SW480 (cell line): ENCODE results near the gene NKD1.
"Not testable (repeated sequence)": the region's sequence is repeated elsewhere in the genome, so short reads cannot be mapped to it uniquely, and the experiment has no call there.

ENCODE experiments used
- DNase-seq: peaks from one replicate; pipeline ENCODE4 v3.0.0-alpha.2; 2016; ENCODE audit warnings: low spot score

NKD1 gene

DNA sequence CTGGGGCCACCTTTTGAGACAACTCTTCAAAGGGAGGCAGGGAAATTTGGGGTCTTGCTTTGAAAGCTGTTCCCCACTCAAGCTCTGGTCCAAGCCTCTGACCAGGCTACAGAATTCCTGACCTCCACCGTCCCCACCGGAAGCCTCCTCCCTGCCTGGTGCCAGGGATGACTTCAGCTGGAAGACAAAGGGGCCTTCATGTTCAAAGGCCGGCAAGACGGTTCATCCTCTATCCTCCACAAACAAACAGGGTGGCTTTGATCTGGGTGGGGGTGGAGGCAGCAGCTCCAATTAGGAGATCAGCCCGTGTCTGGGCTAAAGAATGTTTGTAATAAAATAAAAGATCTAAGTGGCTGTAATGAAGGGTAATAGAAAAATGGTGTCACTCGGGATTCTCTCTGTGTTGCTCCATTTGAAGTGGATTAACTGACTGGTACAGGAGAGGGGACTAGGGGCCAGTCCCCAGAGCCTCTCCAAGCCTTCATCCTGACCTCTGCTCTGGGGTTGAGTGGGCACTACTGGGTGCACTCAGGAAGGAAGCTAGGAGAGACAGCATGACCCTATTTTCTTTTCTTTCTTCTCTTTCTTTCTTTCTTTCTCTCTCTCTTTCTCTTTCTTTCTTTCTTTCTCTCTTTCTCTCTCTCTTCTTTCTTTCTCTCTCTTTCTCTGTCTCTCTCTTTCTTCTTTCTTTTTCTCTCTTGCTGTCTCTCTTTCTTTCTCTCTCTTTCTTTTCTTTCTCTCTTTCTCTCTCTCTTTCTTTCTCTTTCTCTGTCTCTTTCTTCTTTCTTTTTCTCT is 27.5 kb upstream of the NKD1 start:
- DNase-seq = peak; percentile 97

DNA sequence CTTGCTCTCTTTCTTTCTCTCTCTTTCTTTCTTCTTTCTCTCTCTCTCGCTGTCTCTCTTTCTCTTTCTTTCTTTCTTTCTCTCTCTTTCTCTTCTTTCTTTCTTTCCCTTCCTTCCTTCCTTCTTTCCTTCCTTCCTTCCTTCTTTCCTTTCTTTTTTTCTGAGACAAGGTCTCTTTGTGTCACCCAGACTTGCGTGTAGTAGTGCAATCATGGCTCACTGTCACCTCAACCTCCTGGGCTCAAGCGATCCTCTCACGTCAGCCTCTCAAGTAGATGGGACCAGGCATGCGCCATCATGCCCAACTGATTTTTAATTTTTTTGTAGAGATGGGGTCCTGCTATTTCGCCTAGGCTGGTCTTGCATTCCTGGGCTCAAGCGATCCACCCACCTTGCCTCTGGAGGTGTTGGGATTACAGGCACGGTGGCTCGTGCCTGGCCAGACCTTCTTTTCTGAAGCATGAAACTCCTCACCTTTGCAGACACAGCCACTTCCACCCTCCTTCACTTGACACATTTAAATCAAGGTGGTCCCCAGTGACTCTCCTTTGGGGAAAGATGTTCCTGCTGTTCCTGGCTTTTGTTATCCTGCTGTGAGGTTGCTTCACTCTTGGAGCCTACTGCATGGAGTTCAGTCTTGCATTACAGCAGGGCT is 26.8 kb upstream of the NKD1 start:
- DNase-seq = no peak

DNA sequence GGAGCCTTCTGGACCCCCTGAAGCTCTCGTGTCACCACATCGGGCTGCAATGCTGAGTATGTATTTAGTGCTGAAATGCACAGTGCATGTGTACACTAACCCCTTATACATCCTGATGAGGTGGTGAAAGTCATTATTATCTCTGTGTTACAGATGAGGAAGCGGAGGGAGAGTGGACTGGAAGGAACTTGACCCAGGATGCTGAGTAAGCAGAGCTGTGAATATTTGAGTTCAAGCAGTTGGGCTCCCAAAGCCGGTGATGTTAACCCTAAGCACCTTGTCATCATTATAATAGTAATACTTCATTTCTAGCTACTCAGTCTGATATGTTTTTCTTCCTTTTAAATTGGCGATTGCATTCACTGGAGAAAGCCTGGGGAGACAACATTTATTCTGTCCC is 25.9 kb upstream of the NKD1 start:
- DNase-seq = no peak

DNA sequence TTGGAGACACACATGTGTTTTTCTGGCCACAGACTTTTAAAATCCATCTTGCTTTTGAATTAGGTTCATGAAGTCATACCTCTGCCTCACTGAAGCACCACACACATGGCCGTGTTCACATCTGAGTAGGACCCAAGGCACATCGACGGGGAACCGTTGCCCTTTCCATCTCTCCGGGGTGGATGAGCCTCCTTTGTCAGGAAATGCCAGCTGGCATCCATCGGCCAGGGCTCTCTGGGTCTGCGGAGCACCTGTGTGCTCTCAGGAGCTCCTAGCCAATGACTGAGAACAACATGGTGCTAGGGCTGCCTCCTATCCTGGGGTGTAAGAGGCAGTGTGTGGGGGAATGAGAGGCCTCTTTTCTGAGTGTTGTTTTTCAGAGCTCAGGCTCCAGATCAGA is 24.5 kb upstream of the NKD1 start:
- DNase-seq = no peak

DNA sequence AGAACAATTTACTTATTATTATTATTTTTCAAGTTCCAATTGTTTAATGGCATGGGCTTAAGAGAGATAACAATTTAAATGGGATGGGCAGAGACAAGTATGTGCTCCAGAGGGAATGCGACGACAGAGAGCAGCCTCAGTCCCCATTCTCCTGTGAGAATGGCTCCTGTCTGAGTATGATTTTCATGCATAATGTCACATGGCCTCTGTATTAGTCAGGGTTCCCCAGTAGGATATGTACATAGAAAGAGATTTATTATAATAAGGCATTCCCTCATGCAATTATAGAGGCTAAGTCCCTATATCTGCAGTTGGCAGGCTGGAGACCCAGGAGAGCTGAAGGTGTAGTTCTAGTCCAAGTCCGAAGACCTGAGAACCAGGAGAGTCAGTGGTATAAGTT is 22.9 kb upstream of the NKD1 start:
- DNase-seq = no peak

DNA sequence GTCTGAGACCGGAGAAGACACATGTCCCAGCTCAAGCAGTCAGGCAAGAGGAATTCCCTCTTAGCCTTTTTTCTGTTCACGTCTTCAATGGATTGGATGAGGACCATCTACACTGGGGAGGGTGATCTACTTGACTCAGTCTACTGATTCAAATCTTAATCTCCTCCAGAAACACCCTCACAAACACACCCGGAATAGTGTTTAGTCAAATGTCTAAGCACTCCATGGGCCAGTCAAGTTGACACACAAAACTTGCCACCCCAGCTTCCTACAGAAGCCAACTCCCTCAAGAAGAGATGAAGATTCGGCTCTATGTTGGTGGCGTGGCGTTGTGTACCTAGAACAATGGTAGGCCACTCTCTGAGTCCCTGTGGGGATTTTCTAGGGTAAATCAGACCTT is 22.5 kb upstream of the NKD1 start:
- DNase-seq = no peak

DNA sequence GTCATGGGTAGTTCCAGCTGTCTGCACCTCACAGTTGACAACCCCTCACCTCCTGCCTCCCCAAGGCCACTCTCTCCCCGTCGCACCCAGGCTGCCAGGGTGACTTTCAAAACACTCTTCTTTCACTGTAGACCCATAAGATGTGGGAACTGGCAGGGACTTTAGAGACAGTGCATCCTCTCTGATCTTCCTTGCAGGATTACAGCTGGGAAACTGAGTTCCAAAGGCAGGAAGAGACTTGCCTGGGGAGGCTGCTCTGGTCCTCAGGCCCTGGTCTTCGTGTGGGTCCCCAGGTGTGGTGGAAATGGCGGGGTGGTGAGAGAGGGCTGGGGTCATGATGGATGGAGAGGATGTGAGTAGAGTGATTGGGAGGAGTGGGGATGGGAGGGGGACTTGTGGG is 21.9 kb upstream of the NKD1 start:
- DNase-seq = no peak

DNA sequence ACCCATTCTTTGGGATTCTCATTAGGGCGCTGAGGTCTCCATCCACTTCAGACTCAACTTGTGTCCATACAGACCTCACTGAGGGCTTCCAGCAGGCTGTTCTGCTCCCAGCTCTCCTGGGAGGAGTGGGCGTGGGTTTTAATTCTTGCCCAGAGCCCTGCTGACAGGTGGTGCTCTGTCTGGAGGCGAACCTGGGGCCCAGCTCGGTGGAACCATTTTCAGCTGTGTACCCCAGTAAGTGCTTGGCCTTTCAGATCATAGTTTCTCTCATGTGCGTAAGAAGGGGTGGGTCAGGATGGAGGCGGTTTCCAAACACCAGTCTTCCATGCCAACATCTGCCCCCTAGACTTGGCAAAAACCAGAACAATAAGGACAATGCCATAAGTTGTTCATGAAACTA is 21.4 kb upstream of the NKD1 start:
- DNase-seq = no peak

DNA sequence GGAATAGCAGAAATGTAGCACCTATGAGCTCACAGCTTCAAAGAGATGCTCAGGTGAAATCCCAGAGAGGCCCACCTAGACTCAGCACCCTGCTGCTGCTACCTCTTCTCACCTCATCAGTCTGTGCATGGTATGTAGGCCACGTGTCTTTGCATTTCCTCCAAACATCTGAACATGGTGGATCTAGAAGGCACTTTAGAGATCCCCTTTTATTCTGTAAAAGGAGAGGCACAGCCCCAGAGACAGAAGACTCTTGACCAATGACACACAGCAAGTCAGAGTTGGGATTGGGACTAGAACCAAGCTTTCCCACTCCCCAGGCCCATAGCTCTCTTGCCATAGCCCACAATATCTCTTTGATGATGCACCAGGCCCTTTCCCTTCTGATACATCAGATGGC is 19.4 kb upstream of the NKD1 start:
- DNase-seq = no peak

DNA sequence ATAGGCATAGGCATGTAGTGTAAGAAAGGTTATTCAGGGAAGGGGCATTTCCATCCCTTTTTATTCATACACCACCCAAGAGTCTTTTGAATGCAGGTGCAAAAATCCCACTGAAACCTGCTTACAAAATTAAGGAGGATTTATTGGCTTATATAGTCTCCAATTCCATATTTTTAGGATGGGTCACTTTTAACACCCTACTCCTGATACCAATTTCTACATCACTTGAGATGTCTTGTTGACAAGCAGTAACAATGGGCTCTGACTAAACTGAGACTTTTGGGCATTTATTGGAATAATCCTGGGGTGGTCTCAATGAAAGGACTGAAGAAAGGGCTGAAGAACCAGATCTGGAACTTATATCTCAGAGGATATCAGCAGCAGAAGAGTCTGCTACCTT is 18.9 kb upstream of the NKD1 start:
- no peak for DNase-seq

DNA sequence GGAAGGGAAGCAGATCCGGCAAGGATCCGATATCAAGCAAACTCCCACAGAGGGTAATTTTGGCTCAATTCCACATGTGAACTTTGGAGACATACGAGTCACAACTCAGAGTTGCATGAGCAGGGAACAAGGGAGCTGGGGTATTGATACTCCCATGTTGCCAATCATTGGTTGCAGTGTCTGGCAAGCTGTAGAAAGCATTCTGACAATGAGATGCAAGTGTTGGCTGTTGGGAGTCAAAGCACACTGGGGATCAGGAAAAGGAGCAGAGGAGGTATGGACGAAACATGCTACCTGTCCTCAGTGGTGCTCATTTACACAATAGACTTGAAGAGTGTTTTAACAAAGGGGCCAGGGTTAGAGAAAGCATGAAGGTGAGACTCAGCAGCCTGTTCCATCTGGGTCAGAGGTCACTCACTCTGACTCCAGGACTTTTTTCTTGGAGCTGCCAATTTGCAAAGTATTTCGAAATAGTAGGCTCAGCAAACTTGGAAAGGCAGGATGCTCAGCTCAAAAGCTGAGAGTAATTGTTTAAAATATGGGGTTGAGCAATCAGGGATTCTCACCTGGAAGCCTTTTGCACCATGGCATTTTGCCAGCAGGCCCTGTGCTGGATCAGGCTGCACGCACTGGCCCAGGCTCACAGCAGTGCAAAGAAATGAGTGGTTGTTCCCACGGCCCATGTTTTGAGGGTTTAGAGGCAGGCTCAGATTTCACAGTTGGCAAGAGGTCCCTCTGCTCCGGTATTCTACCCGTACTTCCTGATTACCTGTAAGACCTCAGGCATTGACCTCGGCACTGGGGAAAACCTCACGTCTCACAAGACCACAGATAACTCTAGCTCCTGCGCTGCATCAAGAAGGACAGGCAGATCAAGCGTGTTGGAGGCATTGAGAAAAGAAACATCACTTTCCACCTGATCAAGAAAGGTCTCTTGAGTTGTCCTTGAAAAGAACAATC is 17.6 kb upstream of the NKD1 start:
- DNase-seq = peak; percentile 76

DNA sequence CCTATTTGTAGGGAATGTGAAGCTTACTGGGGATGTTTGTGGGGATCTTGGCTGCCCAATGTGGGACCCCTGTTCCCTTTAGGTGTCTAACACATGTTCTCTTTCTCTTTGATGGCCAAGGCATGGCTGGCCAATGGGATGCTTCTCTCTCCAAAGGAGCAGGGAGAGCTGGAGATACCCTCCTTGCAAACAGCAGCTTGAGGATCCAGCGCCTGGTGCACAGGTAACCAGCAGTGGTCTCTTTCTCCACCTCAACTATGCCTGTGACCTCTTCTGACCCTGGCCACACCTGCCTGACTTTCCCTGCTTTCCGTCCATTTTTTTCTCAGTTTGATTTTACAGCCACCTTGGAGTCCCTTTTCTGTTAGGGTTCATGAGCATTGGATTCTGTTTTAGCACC is 16.8 kb upstream of the NKD1 start:
- DNase-seq = no peak

DNA sequence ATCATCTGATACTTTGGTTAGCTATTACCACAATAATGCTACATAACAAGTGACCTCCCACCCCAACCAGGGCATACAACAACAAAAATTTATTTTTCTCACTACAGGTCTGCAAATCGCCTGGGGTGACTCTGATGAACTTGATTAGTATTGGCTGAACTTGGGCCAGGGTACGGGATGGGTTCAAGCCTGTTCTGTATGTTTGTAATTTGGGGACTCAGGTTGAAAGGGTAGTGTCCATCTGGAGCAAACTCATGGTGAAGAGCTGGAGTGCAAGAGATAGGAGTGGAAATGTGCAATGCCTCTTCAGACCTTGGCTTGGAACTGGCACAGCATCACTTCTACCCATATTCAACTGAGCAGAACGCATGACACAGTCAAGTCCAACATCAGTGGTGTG is 16.3 kb upstream of the NKD1 start:
- no peak for DNase-seq

DNA sequence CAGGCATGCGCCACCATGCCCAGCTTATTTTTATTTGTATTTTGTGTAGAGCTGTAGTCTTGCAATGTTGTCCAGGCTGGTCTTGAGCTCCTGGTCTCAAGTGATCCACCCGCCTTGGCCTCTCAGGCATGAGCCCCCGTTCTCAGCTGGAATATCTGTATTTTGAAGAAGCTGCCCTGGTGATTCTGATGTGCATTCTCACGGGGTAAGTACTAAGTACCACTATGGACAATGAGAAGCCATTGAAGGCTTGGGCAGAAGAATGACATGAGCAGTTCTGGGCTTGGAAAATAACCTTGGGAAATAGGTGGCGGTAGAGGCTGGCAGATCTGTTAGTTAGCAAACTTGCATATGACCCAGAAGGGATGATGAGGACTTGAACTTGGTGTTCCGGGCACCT is 15.6 kb upstream of the NKD1 start:
- DNase-seq = no peak

DNA sequence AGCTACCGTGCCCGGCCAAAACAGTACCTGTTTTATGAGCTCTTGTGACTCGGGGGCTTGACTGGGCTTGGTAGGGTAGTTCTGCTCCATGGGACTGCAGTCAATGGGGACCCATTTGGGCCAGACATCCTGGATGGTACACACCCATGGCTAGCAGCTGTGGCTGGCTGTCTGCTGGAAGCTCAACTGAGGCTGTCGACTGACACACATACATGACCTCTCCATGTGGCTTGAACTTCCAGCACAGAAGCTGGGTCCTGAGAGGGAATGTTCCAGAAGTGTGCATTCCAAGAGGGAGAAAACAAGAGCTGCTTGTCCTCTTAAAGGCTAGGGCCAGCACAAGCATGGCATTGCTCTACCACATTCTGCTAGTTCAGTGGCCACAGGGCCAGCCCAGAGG is 14.9 kb upstream of the NKD1 start:
- no peak for DNase-seq

DNA sequence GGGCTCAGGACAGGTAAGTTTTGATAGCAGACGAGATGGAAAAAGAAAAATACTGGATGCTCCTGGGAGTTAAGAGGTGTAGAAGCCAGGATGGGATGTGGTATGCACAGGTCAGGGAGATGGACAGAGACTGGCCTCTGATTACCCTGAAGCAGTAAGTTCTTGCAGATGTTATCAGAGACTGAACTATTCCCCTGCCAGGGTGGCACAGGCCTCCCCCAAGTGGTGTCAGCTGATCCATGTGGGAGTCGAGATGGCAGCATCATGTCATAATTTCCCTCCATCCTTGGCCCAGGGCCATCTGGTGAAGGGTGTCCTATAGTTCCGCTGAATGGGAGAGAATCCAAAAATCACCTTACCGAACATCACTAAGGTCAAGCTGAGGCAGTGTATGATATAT is 14.1 kb upstream of the NKD1 start:
- DNase-seq = no peak

DNA sequence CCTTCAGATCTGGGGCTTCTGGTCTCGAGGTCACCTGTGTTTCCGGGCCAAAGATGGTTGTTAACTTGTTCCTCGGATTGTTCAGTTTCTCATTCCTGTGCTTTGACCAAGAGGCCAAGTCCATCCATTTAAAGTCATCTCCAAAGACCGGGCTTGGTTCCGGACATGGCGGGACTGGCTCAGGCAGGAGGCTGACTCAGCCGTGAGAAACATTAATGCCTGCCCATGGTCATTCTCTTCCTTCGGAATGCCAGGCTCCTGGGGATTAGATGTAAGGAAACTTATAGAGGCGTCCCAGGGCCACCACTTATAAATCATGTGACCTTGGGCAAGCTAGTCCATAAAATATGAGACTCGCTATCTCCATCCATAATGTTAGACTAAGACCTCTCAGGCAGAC is 13.6 kb upstream of the NKD1 start:
- no peak for DNase-seq

DNA sequence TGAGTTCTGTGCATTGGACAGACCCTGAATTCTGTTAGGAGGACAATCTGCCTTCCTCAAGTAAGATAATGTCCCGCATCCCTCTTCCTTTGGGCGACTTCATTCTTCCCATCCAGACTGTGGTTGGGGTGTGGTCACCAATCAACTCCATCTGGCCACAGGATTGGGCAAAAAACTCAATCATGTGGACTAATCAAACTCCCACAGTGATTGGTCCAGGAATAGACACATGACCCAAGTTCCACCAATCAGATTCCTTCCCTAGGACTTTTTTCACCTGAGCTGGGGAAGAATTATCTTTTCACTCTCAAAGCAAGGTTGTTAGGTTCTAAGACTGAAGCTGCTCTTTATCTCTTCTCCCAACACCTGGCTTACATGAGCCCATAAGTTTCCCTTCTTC is 13.2 kb upstream of the NKD1 start:
- no peak for DNase-seq

DNA sequence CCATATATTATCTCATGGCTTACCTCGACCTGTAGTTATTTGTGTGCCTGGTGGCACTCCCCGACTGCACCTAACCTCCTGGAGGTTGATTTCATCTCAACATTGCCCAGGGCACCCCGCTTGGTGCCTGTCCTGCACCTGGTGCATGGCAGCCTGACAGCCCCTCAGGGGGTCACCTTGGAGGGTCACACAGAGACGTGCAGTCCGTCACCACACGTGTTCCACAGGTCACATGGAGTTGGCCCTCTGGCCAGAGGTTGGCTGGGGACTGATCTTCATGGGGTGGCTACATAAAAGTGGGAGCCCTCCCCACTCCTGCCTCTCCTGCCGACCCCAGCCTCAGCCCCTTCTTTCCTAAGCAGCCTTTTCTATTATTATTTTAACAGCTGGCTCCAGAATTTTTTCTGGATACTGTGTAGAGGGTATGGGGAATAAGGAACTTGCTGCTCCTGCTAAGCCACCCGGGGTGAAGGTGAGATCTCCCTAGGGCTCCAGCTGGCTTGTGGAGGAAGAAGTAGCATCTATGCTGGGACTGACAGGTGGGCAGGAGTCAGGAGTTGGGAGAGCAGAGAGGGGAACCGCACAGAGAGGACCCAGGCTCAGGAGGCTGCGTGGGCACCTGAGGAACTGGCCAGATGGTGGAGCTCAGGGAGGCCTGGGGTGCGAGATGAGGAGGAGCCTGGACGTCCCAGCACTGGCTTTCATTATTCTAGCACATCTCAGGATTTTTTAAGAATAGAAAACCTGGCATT is 12.5 kb upstream of the NKD1 start:
- no peak for DNase-seq

DNA sequence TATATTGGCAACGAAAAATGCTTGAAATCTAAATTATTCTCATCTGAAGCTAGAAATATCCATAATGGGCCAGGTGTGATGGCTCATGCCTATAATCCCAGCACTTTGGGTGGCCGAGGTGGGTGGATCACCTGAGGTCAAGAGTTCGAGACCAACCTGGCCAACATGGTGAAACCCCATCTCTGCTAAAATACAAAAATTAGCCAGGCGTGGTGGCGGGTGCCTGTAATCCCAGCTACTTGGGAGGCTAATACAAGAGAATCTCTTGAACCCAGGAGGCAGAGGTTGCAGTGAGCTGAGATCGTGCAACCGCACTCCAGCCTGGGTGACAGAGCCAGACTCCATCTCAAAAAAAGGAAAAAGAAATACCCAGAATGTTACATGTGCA is 11.9 kb upstream of the NKD1 start:
- DNase-seq = not testable (repeated sequence)

DNA sequence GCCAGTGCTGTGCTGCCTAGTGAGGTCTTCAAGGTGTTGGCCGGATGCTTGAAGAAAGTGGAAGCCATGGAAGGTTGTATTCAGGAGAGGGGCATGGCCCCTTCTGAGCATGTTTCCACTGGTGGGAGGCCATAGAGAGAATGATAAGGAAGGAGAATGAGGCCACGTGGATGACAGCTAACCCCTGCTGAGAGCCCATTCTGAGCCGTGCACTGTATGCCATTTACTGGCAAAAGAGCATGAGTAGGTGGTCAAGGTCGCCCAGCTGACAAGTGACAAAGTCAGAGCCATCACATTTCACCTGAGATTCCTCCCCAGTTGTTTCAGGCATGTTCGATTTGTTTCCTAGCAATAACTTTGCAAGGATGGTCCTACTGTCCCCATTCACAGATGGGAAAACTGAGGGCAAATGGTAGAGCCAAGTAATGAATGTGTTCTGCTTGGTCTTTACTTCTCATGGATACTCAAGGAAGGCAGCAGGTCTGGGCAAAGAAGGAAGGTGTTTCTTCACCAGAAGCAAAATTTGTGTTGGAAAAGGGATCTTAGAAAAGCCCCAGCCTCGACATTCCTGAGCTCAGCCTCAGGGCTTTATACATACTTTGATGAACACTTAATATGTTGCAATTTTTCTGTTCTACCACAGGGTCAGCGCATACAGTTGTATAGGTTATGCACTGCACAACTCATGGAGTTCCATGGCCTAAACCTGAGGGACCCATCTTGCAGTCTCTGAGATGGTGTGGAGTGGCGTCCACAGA is 10.5 kb upstream of the NKD1 start:
- no peak for DNase-seq
